Neural progenitor cell (in vitro differentiated cells): Measurements from ENCODE around the gene SYT7. TPM values are rescaled to one million over a fixed set of nuclear protein-coding genes. Genes with fewer than 3 reads are reported as not detected.

Experiments
- DNase-seq: peaks from one replicate; pipeline ENCODE4 v3.0.0-alpha.2; 2016; ENCODE audit warnings: low spot score
- H2AFZ ChIP-seq: fragments of 200-600 bp; sonication (generic); replicated peaks from 2 replicates; pipeline ENCODE4 v1.6.1; 2016; ENCODE audit warnings: antibody characterized with exemption
- H3F3A ChIP-seq: fragments of 200-600 bp; sonication (generic); 2 replicates; pipeline ENCODE4 v1.6.1; 2016; ENCODE audit warnings: antibody characterized with exemption, low read depth
- H3K27ac ChIP-seq: fragments of 200-600 bp; sonication (generic); 2 replicates; pipeline ENCODE4 v1.5.1; 2016; ENCODE audit warnings: mild to moderate bottlenecking
- H3K27me3 ChIP-seq: fragments of 200-600 bp; sonication (generic); 2 replicates; pipeline ENCODE4 v1.6.1; 2016; ENCODE audit warnings: mild to moderate bottlenecking, moderate library complexity
- H3K36me3 ChIP-seq: fragments of 200-600 bp; sonication (generic); 2 replicates; pipeline ENCODE4 v1.5.1; 2016
- H3K4me1 ChIP-seq: fragments of 200-600 bp; sonication (generic); 2 replicates; pipeline ENCODE4 v1.6.1; 2016; ENCODE audit warnings: mixed run types
- H3K4me2 ChIP-seq: fragments of 200-600 bp; sonication (generic); 2 replicates; pipeline ENCODE4 v1.6.1; 2016
- H3K4me3 ChIP-seq: fragments of 200-600 bp; sonication (generic); 2 replicates; pipeline ENCODE4 v1.5.1; 2016
- H3K79me2 ChIP-seq: fragments of 200-600 bp; sonication (generic); 2 replicates; pipeline ENCODE4 v1.6.1; 2016; ENCODE audit warnings: low read depth
- H3K9ac ChIP-seq: fragments of 200-600 bp; sonication (generic); 2 replicates; pipeline ENCODE4 v1.6.1; 2016
- H3K9me3 ChIP-seq: fragments of 200-600 bp; sonication (generic); 2 replicates; pipeline ENCODE4 v1.5.1; 2016; ENCODE audit warnings: low read depth
- H4K20me1 ChIP-seq: fragments of 200-600 bp; sonication (generic); 2 replicates; pipeline ENCODE4 v1.6.1; 2016; ENCODE audit warnings: low read depth
- H3K27ac Mint-ChIP-seq: 3 replicates; pipeline ENCODE4 v1.8.0; 2021; ENCODE audit warnings: mixed read lengths
- H3K27me3 Mint-ChIP-seq: 2 replicates; pipeline ENCODE4 v1.8.0; 2022; ENCODE audit warnings: low read depth, mild to moderate bottlenecking, inconsistent platforms, moderate library complexity, mixed read lengths; ENCODE audit not compliant: insufficient read depth
- H3K36me3 Mint-ChIP-seq: 3 replicates; pipeline ENCODE4 v1.8.0; 2021; ENCODE audit warnings: mixed read lengths
- H3K4me1 Mint-ChIP-seq: 3 replicates; pipeline ENCODE4 v1.8.0; 2021; ENCODE audit warnings: mixed read lengths
- H3K4me3 Mint-ChIP-seq: 3 replicates; pipeline ENCODE4 v1.8.0; 2021; ENCODE audit warnings: mild to moderate bottlenecking, moderate library complexity, mixed read lengths
- H3K9me3 Mint-ChIP-seq: 3 replicates; pipeline ENCODE4 v1.8.0; 2020; ENCODE audit warnings: mixed read lengths
- CTCF ChIP-seq: fragments of 200-600 bp; sonication (generic); IDR thresholded peaks from 2 replicates; pipeline ENCODE4 v1.5.1; 2017; ENCODE audit warnings: antibody characterized with exemption, mild to moderate bottlenecking
- EZH2 ChIP-seq: fragments of 200-600 bp; sonication (generic); IDR thresholded peaks from 2 replicates; pipeline ENCODE4 v1.6.1; 2017; ENCODE audit warnings: antibody characterized with exemption, mild to moderate bottlenecking, moderate library complexity
- EZH2phosphoT487 ChIP-seq: fragments of 200-600 bp; sonication (generic); IDR thresholded peaks from 2 replicates; pipeline ENCODE4 v1.6.1; 2017; ENCODE audit warnings: antibody characterized with exemption
- total RNA-seq: library from RNA; depleted of rRNA; stranded (reverse); fragments of >200 nt; gene quantifications from 2 replicates; pipeline ENCODE4 v1.2.3, GENCODE V29; 2015; ENCODE audit warnings: low replicate concordance

Gene SYT7
- total RNA-seq, 1 donor from 2014 or later = 0.73 TPM

GRCh38 chr11:61528114-61528513 lies 52.8 kb downstream of the SYT7 start:
- no peak overlapping the region for H3K9ac ChIP-seq
- no peak overlapping the region for H2AFZ ChIP-seq
- H3K4me3 ChIP-seq = no peak overlapping the region
- no peak for DNase-seq
- H3K9me3 Mint-ChIP-seq = no peaks in the 10 kb centered on the region
- H3K4me1 ChIP-seq = no peaks in the 10 kb centered on the region
- TF ChIP-seq EZH2phosphoT487 (no peak), CTCF (no peak), EZH2 (no peak)
- no peaks in the 10 kb centered on the region for H3K27me3 ChIP-seq
- H3K4me3 Mint-ChIP-seq = no peak overlapping the region
- H3K36me3 ChIP-seq = no peaks in the 10 kb centered on the region
- H3K36me3 Mint-ChIP-seq = no peaks in the 10 kb centered on the region
- H3K27ac ChIP-seq = no peak overlapping the region
- no peaks in the 10 kb centered on the region for H3K79me2 ChIP-seq
- peaks cover 15% of the 10 kb centered on the region for H3K27me3 Mint-ChIP-seq
- no peaks in the 10 kb centered on the region for H4K20me1 ChIP-seq
- H3F3A ChIP-seq = no peaks in the 10 kb centered on the region
- no peaks in the 10 kb centered on the region for H3K9me3 ChIP-seq
- peaks cover 24% of the 10 kb centered on the region for H3K4me1 Mint-ChIP-seq
- H3K4me2 ChIP-seq = no peak overlapping the region
- H3K27ac Mint-ChIP-seq = no peak overlapping the region

GRCh38 chr11:61526956-61527731 lies 53.7 kb downstream of the SYT7 start:
- TF ChIP-seq EZH2phosphoT487 (no peak), CTCF (no peak), EZH2 (no peak)
- no peaks in the 10 kb centered on the region for H3K79me2 ChIP-seq
- H2AFZ ChIP-seq = no peak overlapping the region
- H3F3A ChIP-seq = no peaks in the 10 kb centered on the region
- H3K4me1 ChIP-seq = no peaks in the 10 kb centered on the region
- no peak overlapping the region for H3K4me3 ChIP-seq
- Mint-ChIP-seq H3K4me1 (peaks cover 24% of the 10 kb centered on the region), H3K4me3 (peak overlapping the region; percentile 12), H3K9me3 (no peaks in the 10 kb centered on the region), H3K27ac (no peak overlapping the region), H3K27me3 (peaks cover 18% of the 10 kb centered on the region), H3K36me3 (no peaks in the 10 kb centered on the region)
- no peaks in the 10 kb centered on the region for H3K36me3 ChIP-seq
- no peaks in the 10 kb centered on the region for H3K27me3 ChIP-seq
- H3K9me3 ChIP-seq = no peaks in the 10 kb centered on the region
- no peak overlapping the region for H3K9ac ChIP-seq
- H3K4me2 ChIP-seq = no peak overlapping the region
- no peak overlapping the region for H3K27ac ChIP-seq
- no peak for DNase-seq
- H4K20me1 ChIP-seq = no peaks in the 10 kb centered on the region

- no peak for DNase-seq
- Histone ChIP-seq H3K9ac (no peak overlapping the region), H3K27me3 (no peaks in the 10 kb centered on the region), H3K79me2 (no peaks in the 10 kb centered on the region), H2AFZ (no peak overlapping the region), H3K9me3 (no peaks in the 10 kb centered on the region), H3K36me3 (no peaks in the 10 kb centered on the region), H4K20me1 (no peaks in the 10 kb centered on the region), H3K4me1 (no peaks in the 10 kb centered on the region), H3K4me2 (no peak overlapping the region), H3F3A (no peaks in the 10 kb centered on the region), H3K4me3 (no peak overlapping the region), H3K27ac (no peak overlapping the region)
- no peak overlapping the region for H3K4me3 Mint-ChIP-seq
- no peaks in the 10 kb centered on the region for H3K36me3 Mint-ChIP-seq
- no peaks in the 10 kb centered on the region for H3K9me3 Mint-ChIP-seq
- H3K27me3 Mint-ChIP-seq = peaks cover 18% of the 10 kb centered on the region
- peaks cover 22% of the 10 kb centered on the region for H3K4me1 Mint-ChIP-seq
- no peak for TF ChIP-seq EZH2phosphoT487
- no peak for TF ChIP-seq EZH2
- TF ChIP-seq CTCF = no peak
- no peak overlapping the region for H3K27ac Mint-ChIP-seq
Observed at GRCh38 chr11:61526229-61526628, 54.6 kb downstream of the SYT7 start.
